NCI-H1092 (cell line): ENCODE data around the gene MDFI.

Source experiments
- DNase-seq: peaks from one replicate; lab custom pipeline; 2025; lab: John Stamatoyannopoulos, UW

MDFI gene

GRCh38 chr6:41672816-41673703 lies 34.8 kb downstream of the MDFI start:
- no peak for DNase-seq

GRCh38 chr6:41673704-41674000 lies 35.4 kb downstream of the MDFI start:
- no peak for DNase-seq

DNA sequence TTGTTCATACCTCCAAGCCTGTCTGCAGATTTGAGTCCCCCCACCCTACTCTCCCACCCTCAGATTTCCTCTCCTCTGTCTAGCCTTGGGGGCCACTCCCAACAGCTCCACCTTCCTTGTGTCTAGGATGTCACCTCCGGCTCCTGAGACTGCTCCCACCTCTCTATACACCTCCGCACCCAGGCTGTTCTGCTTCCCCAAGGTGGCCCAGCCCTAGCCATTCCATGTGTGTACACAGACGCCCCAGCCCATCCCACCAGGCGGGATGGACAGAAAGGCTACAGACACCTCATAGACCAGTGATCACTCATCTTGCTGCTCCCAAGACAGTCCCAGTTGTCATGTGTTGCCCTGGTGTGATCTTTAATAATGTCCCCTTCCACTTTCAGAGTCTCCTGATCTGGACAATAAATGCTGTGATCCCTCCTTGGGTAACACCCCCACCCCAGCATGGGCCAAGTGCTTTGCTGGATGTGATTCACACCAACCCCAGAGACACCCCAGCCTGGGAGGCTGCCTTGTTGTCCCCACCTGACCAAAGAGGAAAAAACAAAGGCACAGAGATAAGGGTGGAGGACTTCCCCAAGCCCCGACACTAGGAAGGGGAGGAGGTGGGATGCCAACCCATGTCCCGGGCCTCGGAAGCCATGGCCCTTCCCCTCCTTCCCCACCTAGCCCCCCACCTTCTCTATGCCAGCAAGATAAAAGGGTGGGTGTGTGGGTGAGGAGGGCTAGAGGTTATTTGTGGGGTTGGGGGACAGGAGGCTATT lies 36.1 kb downstream of the MDFI start:
- no peak for DNase-seq

DNA sequence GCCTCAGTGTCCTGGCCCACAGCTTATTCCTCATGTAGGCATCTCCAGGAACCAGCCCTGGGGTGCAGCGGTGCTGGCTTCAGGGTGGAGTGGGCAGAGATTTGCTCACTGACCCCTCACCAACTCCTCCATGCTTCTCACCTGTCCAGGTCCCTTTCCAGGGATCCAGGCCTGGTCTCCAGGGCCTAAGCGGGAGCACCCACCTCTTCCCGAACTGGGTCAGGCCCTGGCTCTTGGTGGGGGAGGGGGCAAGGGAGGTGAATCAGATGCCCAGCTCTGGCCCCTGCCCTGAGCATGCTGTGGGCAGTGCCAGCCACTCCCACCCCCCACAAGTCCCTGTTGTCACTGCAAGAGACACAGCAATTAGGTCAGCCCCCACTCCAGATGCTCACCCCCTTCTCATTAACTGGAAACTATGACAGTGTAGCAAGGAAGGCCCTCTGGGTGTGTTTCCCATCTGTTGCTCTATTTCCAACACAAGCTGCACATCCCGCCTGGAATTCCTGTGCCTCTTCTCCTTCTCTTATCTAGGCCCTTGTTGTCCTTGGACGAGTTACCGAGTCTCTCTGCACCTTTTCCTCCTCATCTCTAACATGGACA lies 37.0 kb downstream of the MDFI start:
- DNase-seq, result no peak

GRCh38 chr6:41675992-41676391 lies 37.7 kb downstream of the MDFI start:
- no peak for DNase-seq

DNA sequence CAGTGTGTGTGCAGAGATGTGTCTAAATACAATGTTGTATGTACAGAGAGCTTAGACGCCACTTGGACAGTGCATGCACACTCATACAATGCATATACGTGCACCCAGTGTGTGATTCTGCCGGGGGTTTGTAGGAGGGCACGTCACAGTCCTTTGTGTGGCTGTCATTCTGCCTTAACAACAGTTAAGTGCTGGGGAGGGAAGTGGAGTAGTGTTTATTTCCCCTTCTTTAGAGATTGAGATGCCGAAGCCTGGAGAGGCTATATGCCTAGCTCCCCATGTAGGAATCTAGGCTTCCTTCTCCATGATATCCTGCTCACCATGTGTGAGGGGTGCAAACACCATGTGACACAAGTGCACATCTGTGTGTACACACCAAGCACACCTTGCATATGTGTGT lies 38.2 kb downstream of the MDFI start:
- DNase-seq, result no peak

DNA sequence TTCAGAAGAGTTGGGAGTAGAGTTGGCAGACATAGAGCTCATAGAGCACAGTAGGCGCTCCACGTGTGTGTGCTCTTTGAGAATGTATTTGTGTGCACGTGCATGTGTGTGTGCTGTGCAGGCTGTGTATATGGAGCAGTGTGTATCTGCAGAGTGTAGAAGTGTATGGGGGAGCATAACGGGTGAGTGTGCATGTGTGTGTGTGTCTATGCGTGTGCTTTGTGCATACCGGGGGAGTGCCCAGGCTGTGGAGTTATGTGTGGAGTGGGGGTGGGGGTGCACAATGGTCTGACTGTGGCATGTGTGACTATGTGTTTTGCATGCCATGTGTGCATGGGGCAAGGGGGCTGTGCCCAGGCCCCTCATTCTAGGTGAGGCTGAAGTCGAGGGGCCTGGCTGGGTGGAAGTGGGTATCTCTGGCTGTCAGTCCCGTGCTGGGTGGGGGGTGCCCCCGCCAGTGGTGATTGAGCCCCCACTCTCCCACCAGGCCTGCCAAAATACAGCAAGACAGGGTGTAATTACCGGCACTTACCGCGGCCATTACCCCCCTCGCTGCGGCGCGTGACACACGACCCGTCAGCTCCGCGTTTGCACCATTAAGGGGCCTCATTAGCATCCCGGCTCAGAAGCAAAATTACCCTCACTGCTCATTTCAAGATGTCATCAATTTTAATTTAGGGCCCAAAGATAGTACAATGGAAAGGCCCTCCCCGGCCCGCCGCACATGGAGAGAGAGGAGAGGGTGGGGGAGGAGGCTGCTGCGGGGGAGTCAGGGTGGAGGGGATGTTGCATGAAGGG lies 39.1 kb downstream of the MDFI start:
- DNase-seq, result no peak

- DNase-seq, result no peak
Measured at GRCh38 chr6:41678511-41679084, 40.3 kb downstream of the MDFI start.

- no peak for DNase-seq
Measured at GRCh38 chr6:41679696-41680095, 41.4 kb downstream of the MDFI start.

DNA sequence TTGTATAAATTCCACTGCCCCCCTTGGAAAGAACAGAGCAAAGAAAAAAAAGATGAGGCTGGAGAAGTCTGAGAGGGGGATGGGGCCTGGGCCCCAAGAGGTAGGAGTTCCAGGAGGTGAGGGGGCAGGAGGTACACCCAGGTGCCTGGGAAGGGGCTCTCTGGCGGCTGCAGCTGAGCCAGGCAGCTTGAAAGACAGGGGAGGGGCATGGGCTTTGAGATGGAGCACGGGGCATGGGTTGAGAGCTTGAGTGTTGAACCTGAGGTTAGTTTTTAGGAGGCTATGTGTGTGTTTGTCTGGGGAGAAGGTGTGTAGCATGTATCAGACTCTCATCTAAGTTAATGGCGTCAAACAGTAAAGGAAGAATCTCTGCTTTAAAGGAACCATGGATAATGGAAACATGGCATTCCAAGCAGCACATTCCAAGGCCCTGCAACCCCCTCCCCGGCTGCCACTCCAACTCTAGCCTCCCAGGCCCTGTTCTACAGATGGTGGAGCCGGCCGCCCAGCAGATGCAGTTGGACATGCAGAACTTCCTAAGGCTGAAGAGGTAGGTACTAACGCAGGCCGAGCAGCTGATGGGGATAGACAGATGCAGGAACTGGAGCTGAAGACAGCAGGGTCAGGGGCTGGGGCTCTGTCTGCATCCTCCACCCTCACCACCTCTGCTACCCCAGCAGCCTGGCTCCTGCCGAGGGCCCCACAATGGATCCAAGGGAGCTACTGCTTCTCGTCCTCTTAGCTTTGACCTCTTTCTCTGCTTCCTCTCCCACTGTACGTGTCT lies 42.1 kb downstream of the MDFI start:
- DNase-seq, result no peak

- peak; percentile 53 for DNase-seq
Measured at GRCh38 chr6:41682056-41682477, 43.8 kb downstream of the MDFI start.

- DNase-seq, result no peak
Measured at GRCh38 chr6:41682497-41683272, 44.4 kb downstream of the MDFI start.

- no peak for DNase-seq
Measured at GRCh38 chr6:41683273-41683522, 44.9 kb downstream of the MDFI start.

GRCh38 chr6:41683523-41684310 lies 45.4 kb downstream of the MDFI start:
- DNase-seq, result peak; percentile 25

DNA sequence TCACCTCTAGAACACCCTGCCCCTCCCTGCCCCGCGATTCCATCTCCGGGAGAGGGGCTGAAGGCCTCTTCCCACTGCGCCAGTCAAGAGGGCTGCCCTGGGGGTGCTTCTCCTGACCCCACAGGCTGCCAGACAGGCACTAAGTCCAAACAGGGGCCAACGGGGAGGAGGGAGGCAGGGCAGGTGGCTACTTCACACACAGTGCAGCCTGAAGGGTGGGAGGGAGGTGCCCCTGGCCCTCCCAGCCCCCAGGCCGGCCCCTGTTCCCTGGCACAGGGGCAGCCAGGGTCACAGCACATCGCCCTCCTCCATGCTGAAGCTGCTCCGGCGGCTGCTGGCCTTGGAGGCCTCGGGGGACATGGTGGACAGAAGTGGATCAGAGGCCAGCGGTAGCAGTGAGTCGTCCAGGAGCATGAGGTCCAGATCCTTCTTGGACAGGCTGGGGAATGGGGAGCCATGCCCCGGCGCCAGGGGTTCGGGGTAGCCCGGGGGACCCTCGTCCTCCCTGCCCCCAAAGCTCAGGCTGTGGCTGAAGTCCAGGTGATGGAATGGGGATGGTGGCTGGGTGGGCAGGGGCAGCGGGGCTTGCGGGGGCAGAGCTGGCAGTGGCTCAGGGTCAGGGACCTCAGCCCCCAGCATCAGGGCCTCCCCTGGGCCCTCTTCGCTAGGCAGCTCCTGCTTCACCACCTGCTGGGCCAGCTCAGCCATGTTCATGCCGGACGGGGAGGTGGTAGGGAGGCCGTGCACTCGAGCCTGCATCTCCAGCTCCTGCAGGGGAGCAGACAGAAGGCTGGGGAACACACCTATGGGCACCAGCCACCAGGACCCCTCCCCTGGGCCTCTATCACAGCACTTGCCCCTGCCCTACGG lies 46.3 kb downstream of the MDFI start:
- no peak for DNase-seq

GRCh38 chr6:41685641-41686380 lies 47.5 kb downstream of the MDFI start:
- DNase-seq, result no peak

DNA sequence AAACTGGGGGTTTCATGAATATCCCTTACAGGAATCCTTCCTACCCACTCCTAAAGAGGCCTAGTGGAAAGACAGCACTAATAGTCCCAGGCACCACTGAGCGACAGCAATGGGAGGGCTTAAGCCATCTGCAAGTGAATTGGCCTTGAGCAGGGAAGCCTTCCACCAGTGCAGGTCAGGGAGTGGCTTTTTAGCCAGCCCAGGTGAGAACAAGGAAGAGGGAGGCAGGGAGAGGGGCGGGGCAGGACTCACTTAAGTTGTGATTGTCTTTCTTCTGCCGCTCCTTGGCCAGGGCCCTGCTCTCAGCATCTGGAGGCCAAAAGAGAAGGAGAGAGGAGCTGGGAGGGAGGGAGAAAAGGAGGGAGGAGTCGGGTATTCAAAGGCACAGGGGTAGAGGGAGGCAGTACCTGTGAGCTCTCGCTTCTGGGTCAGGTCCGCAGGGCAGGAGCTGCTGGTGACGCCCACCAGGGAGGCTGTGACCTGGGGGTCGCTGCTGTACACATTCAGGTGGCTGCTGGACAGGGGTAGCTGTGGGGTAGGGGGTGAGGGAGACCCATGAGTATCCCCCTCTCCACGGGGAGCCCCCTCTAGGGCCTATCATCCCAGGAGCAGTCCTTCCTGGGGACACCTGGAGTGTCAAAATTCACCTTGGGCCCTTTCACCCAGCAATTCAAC lies 49.4 kb downstream of the MDFI start:
- no peak for DNase-seq
